Colon (tissue), 2 donors: ENCODE measurements around the gene DENND6A.
"Not testable (repeated sequence)": the region's sequence is repeated elsewhere in the genome, so short reads cannot be mapped to it uniquely, and the experiment has no call there.

ENCODE experiments used
- FAIRE-seq: peaks from 2 replicates; lab custom pipeline; 2012; peaks lifted over from hg19 to GRCh38; lab: Jason Lieb, UNC
- donor health status: control.
- donor health status: control.

Gene DENND6A

DNA sequence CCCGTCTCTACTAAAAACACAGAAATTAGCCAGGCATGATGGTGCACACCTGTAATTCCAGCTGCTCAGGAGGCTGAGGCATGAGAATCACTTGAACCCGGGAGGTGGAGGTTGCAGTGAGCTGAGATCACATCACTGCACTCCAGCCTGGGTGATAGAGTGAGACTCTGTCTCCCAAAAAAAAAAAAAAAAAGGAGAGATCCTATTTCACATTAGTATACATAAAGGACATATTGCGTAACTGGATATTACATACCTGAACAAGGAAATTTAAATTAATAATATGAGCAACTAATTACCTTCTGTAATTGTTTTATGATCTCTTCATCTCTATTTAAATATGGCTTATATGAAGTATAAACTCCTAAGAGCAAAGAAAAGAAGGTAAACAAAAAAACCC is 58.6 kb downstream of the DENND6A start:
- not testable (repeated sequence) for FAIRE-seq

- FAIRE-seq = no peak
Measured at GRCh38 chr3:57627976-57628375, 64.9 kb downstream of the DENND6A start.

- no peak for FAIRE-seq
Measured at GRCh38 chr3:57624801-57625200, 68.1 kb downstream of the DENND6A start.

DNA sequence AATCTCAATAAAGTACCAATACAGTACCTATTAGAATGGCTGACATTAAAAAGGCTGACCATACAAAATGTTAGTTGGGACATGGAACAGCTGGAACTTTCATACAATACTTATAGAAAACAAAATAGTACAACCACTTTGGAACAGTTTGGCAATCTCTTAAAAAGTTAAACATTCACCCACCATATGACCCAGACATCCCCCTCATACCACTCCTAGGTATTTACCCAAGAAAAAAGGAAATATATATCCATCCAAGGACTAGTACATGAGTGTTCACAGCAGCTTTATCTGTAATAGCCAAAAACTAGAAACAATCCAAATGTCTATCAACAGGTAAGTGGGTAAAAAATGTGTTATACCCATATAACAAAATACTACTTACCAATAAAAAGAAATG is 70.5 kb downstream of the DENND6A start:
- no peak for FAIRE-seq

DNA sequence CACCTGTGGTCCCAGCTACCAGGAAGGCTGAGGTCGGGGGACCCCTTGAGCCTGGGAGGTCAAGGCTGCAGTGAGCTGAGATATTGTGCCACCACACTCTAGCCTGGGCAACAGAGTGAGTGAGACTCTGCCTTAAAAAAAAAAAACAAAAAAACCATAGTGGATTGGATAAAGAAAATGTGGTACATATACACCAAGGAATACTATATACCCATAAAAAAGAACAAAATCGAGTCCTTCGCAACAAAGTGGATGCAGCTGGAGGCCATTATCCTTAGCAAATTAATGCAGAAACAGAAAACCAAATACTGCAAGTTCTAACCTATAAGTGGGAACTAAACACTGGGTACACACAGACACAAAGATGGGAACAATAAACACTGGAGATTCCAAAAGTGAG is 75.1 kb downstream of the DENND6A start:
- no peak for FAIRE-seq

- FAIRE-seq = no peak
Measured at GRCh38 chr3:57616233-57616632, 76.6 kb downstream of the DENND6A start.

- not testable (repeated sequence) for FAIRE-seq
Measured at GRCh38 chr3:57611870-57612269, 81.0 kb downstream of the DENND6A start.

- FAIRE-seq = no peak
Measured at GRCh38 chr3:57605683-57606082, 87.2 kb downstream of the DENND6A start.

- FAIRE-seq = no peak
Measured at GRCh38 chr3:57604971-57605370, 87.9 kb downstream of the DENND6A start.

DNA sequence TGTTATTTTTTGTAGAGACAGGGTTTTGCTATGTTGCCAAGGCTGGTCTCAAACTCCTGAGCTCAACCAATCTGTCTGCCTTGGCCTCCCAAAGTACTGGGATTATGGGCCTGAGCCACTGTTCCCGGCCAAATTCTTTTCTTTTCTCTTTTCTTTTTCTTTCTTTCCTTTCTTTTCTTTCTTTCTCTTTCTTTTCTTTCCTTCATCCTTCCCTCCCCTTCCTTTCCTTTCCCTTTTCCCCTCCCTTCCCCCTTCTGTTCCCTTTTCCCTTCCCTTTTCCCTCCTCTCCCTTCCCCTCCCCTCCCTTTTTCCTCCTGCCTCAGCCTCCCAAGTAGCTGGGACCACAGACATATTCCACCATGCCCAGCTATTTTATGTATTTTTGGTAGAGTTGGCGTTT is 92.7 kb downstream of the DENND6A start:
- FAIRE-seq = no peak

GRCh38 chr3:57598765-57599360 is 94.0 kb downstream of the DENND6A start:
- FAIRE-seq = no peak

DNA sequence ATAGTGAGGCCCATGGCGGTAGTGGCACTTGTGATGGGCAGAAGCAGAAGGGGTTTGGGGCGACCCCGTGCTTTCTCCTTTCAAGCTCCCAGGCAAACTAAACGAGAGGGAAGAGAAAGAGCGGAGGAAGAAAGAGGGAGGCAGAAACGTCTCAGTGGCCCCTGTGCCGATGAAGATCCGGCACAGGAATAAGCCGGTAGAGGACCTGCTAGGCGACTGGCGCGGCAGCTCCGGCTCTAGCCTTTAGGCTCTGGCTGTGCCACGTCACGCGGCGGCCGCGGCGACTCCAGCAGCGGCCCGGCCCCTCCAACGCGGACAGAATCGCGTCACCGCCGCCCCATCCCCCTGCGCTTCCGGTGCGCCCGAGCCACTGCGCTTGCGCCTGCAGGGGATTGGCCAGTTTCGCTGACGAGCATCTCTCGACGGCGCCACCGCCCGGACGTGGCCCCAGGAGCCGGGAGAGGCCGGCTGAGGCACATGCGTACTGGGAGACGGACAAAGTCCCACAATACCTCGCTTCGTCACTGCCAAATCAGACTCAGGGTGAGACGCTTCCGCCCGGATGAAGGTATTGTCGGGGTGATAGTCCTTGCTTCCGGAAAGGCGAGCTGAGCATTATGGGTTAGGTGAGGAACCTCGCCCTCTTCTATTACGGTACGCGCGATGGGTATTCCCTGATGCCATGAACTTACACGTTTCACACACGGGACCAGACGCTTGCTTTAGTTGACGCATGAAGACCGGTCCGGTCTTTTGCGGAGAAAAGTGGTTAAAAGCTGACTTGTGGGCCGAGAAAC is 95.6 kb downstream of the DENND6A start, which contains the start of gene ARF4:
Gene ARF4 (minus strand): TSS at position 218 of the 797 bp plus-strand sequence. CDS start 204 bp downstream, at position 14.
- FAIRE-seq = peak; percentile 53

DNA sequence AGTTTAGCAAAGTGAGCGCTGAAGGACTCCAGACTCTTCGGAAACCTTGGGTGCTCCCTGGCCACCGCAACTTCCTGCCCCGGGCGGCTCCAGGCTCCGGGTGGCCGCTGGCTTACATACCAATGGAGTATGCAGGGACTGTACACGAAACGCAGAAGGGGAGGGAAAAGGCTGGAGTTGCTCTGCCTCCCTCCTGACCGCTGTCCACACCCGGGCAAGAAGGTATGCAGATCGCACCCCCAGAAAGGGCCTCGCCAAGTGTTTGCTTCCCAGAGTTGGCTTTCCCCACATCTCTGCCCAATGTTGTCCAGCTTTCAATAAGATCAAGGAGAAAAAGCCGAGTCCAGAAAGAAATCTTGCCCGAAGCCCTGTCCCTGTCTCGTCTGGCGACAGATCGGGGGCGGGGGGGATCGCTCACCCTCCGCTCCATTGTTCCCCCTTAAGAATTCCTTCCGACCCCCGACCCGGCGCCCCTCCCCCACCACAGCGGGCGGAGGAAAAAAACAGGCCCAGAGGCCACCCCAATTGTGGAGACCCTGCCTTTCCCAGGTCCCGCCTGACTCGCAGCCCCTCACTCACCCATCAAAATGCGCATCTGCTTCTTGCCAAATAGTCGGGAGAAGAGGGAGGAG is 96.3 kb downstream of the DENND6A start:
- FAIRE-seq = no peak

- FAIRE-seq = no peak
Measured at GRCh38 chr3:57594576-57594975, 98.3 kb downstream of the DENND6A start.

DNA sequence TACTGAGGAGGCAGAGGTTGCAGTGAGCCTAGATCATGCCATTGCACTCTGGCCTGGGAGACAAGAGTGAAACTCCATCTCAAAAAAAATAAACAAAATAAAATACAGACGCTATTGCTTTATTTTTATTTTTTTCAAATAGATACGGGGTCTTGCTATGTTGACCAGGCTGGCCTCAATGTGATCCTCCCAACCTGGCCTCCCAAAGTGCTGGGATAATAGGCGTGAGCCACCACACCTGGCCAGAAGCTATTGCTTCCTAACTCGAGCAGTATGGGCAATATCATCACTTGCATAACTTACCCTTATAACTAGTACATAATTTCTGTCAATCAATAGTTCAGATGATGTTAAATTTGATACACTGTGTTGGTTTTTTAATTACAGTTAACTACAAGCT is 98.7 kb downstream of the DENND6A start:
- FAIRE-seq = no peak

GRCh38 chr3:57592306-57592705 is 100.6 kb downstream of the DENND6A start:
- no peak for FAIRE-seq

GRCh38 chr3:57587905-57588304 is 105.0 kb downstream of the DENND6A start:
- no peak for FAIRE-seq

GRCh38 chr3:57586778-57587177 is 106.1 kb downstream of the DENND6A start:
- FAIRE-seq = no peak

GRCh38 chr3:57583544-57583943 is 109.3 kb downstream of the DENND6A start:
- FAIRE-seq = no peak

GRCh38 chr3:57582474-57583168 is 110.3 kb downstream of the DENND6A start:
- no peak for FAIRE-seq

DNA sequence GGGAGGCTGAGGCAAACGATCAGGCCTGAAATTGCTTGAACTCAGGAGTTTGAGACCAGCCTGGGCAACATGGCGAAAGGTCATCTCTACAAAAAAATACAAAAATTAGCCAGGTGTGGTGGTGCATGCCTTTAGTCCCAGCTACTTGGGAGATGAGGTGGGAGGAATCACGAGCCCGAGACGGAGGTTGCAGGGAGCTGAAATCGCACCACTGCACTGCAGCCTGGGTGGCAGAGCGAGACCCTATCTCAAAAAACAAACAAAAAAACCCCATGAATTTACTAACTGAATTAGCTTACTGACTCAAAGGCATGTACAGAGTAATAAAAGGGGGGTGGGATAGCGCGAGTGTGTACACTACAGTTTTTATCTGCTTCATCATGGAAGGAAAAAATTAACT is 115.1 kb downstream of the DENND6A start:
- no peak for FAIRE-seq

DNA sequence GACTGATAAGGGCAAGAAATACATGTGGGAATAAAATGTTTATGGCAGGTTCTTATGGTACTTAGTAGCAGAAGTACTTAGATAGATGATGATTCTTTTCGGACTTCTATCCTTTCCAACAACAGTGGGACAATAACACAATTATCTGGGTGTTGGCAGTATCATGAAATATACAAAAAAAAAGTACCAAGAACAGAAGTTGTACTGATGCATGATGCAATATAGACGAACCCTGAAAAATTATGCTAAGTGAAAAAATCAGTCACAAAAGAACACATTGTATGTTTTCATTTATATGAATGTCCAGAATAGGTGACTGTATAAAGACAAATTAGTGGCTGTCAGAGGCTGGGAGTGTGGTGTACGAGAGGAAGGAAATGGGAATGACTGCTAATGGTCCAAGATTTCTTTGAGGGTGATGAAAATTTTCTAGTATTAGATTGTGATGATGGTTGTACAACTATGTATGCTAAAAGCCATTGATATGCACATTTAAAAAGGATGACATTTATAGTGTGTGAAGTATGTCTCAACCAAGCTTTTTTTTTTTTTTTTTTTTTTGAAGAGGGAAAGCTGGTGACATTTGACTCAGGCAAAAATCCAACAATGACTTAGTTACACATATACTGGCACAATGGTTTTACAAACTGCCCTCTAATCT is 116.8 kb downstream of the DENND6A start:
- FAIRE-seq = no peak
